ENCODE data around the gene APOBR.
"Not testable (repeated sequence)": the region's sequence is repeated elsewhere in the genome, so short reads cannot be mapped to it uniquely, and the experiment has no call there.

Gene APOBR

GRCh38 chr16:28494121-28494851 lies at the start of gene APOBR:
Gene APOBR, plus strand, starts transcription at chr16:28494643. Its CDS starts 39 bp downstream, at chr16:28494682.
- no peak for DNase-seq (ENCODE audit: low read depth)

- DNase-seq (ENCODE audit: low read depth), result not testable (repeated sequence)
Measured at GRCh38 chr16:28446388-28446787, 48.1 kb upstream of the APOBR start.

GRCh38 chr16:28447081-28447480 lies 47.4 kb upstream of the APOBR start:
- DNase-seq (ENCODE audit: low read depth), result not testable (repeated sequence)

GRCh38 chr16:28473714-28474265 lies 20.7 kb upstream of the APOBR start:
- no peak for DNase-seq (ENCODE audit: low read depth)

GRCh38 chr16:28475221-28475620 lies 19.2 kb upstream of the APOBR start:
- DNase-seq (ENCODE audit: low read depth), result no peak

GRCh38 chr16:28477311-28477920 lies 17.0 kb upstream of the APOBR start:
- no peak for DNase-seq (ENCODE audit: low read depth)

- no peak for DNase-seq (ENCODE audit: low read depth)
Measured at GRCh38 chr16:28478506-28479180, 15.8 kb upstream of the APOBR start.

GRCh38 chr16:28482026-28482425 lies 12.4 kb upstream of the APOBR start:
- DNase-seq (ENCODE audit: low read depth), result no peak

GRCh38 chr16:28483361-28483760 lies 11.1 kb upstream of the APOBR start:
- DNase-seq (ENCODE audit: low read depth), result not testable (repeated sequence)

GRCh38 chr16:28486266-28486665 lies 8.2 kb upstream of the APOBR start:
- DNase-seq (ENCODE audit: low read depth), result no peak

- no peak for DNase-seq (ENCODE audit: low read depth)
Measured at GRCh38 chr16:28491230-28491969, 3.0 kb upstream of the APOBR start.

- peak; percentile 95 for DNase-seq (ENCODE audit: low read depth)
Measured at GRCh38 chr16:28491970-28492474, 2.4 kb upstream of the APOBR start, which contains the start of gene CLN3. Gene CLN3, minus strand, starts transcription at chr16:28492074. Its CDS starts 315 bp downstream, at chr16:28491759.

- DNase-seq (ENCODE audit: low read depth), result no peak
Measured at GRCh38 chr16:28492511-28492910, 1.9 kb upstream of the APOBR start.

- no peak for DNase-seq (ENCODE audit: low read depth)
Measured at GRCh38 chr16:28495098-28495793, 803 bp downstream of the APOBR start.

- no peak for DNase-seq (ENCODE audit: low read depth)
Measured at GRCh38 chr16:28495795-28496749, 1.6 kb downstream of the APOBR start.

- DNase-seq (ENCODE audit: low read depth), result no peak
Measured at GRCh38 chr16:28496844-28497243, 2.4 kb downstream of the APOBR start.

- DNase-seq (ENCODE audit: low read depth), result no peak
Measured at GRCh38 chr16:28497386-28497785, 2.9 kb downstream of the APOBR start.

- no peak for DNase-seq (ENCODE audit: low read depth)
Measured at GRCh38 chr16:28497861-28498599, 3.6 kb downstream of the APOBR start.

- DNase-seq (ENCODE audit: low read depth), result no peak
Measured at GRCh38 chr16:28498666-28499381, 4.4 kb downstream of the APOBR start.

Measured in amniotic epithelial cell (primary cell).